GM21786 (cell line): ENCODE measurements around the gene MEIOSIN.
"Not testable (repeated sequence)": the region's sequence is repeated elsewhere in the genome, so short reads cannot be mapped to it uniquely, and the experiment has no call there.

ENCODE experiments used
- ATAC-seq: cut with Tn5 transposase; IDR thresholded peaks from one replicate; pipeline ENCODE4 v1.9.1; 2021; ENCODE audit not compliant: unreplicated experiment

Gene MEIOSIN

DNA sequence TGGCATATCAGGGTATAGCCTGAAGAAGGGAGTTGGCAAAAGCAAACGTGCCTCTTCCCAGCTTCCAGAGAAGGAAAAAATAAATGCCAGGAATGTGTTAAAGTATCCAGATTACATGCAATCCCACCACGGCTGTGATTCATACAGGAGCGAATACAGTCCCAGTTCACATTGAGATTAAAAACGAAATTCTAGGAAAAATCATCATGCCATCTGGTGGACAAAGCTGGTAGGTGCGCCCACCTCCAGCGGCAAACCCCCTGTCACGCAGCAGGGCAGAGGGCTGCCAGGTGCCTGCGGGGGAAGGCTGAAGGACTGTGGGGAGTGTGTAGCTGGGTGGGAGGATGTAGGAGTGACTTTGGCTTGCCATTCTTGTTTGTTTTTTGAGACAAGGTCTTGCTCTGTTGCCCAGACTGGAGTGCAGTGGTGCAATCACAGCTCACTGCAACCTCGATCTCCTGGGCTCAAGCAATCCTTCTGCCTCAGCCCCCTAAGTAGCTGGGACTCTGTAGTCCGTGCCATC is 65.8 kb downstream of the MEIOSIN start:
- ATAC-seq, result no peak

GRCh38 chr19:45799541-45799940 is 66.3 kb downstream of the MEIOSIN start:
- not testable (repeated sequence) for ATAC-seq

DNA sequence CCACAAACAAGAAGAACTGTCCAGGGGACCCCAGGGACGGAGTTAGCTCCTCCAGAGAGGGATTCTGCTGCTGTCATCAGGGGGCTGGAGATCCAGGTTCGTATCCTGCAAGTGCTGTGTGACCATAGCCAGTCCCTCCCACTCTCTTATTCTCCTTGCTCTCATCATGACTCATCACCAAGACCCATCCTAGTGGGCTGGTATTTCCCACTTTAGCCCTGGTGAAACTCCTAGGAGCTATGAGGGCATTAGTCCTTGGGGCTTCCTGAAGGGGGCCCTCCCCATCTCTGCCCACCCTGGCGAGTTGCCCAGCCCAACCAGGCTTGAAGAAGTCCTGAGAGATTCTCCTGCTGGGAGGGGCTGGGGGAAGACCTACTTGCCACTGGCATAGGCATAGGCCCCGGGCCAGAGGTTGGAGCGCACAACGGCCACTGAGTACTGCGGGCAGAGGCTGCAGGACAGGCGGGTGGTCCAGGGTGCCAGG is 66.9 kb downstream of the MEIOSIN start:
- ATAC-seq, result no peak

DNA sequence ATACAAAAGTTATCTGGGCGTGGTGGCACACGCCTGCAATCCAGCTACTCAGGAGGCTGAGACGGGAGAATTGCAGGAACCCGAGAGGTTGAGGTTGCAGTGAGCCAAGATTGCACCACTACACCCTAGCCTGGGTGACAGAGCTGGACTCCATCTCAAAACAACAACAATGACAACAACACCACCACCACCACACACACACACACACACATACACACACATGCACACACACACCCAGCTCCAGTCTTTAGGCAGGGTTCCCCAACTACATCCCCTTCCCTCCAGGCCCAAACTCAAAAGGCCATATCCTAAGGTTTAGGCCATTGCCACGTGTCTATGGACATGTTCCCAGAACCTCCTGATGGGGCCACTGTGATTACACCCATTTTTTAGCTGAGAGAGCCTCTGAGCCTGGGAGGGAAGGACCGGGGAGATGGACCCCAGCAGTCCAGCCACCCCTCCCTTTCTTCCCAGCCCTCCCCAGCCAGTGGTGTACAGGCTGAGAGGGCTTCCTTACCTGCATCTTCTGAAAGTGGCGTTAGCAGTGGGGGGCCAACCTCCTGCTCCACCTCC is 68.5 kb downstream of the MEIOSIN start:
- no peak for ATAC-seq

- ATAC-seq, result no peak
These were observed 71.1 kb downstream of the MEIOSIN start for GRCh38 chr19:45804140-45804958.

- ATAC-seq, result no peak
These were observed 71.7 kb downstream of the MEIOSIN start for GRCh38 chr19:45804959-45805230.

DNA sequence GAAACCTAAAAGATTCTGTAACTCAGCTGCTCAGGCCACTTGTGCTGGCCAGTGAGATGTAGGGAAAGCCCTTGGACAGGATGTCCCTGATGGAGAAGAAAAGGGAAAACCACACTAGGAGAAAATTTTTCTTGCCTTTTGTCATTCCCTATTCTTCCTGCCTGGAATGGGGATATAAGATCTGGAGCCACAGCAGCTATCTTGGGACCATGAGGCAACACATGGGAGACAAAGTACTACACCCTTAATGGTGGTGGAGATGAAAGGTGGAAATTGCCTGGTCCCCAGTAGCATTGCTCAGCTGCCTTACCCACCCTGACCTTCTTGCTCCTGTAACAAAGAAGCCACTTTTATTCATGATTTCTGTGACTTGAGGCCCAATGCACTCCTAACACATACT is 72.5 kb downstream of the MEIOSIN start:
- no peak for ATAC-seq

GRCh38 chr19:45809643-45810159 is 76.5 kb downstream of the MEIOSIN start:
- no peak for ATAC-seq

DNA sequence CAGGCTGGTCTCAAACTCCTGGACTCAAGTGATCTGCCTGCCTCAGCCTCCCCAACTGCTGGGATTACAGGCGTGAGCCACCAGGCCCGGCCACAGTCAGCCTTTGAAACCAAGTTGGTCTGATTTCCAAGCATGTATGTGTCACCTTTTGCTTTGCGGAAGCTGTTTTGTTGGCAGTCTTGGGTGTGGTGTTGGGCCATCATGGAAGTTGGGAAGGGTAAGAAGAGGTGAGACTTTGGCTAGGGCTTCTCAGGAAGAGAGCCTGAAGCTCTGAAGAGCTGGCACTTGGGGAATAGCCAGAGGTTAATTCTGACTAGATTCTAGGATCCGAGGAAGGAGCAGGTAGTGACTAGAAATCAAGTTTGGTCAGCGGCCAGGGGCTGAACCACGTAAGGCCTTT is 79.1 kb downstream of the MEIOSIN start:
- no peak for ATAC-seq
